ENCODE results near the gene TM9SF2.

Gene TM9SF2

GRCh38 chr13:99577934-99578917, 77.0 kb downstream of the TM9SF2 start:
- no peak for DNase-seq (ENCODE audit: low read depth, low spot score)

GRCh38 chr13:99580500-99581268, 79.4 kb downstream of the TM9SF2 start:
- DNase-seq (ENCODE audit: low read depth, low spot score): no peak

DNA sequence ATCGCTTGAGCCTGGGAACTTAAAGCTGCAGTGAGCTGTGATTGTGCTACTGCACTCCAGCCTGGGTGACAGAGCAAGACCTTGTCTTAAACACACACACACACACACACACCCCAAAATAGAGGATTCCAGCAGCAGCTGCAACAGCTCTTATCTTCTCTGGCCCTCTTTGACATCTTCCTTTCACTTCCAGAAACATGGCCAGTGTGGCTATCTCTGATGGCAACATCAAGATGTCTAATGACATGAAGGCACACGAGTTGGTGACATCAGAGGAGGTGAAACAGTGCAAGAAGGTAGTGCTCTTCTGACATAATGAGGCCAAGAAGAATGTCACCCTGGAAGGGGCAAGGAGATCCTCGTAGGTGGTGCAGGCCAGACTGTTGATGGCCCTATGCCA, 81.2 kb downstream of the TM9SF2 start:
- no peak for DNase-seq (ENCODE audit: low read depth, low spot score)

DNA sequence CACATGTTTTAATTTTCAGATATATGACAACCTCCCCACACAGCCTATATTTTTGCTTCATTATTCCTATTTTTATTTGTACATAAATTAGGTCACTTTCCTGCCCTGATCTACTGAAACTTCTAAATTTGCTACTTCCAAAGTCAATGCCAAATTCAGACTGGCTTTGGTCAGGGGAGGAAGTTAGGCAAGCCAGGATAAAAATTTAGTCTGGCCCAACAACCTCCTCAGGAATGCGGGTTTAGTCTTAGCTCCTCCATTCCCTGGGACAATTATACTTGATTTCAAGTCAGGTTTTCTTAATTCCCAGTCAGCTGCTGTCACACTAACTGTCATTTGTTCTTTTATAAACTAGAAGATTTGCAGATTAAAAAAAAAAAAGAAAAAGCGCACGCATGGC, 84.3 kb downstream of the TM9SF2 start:
- DNase-seq (ENCODE audit: low read depth, low spot score): no peak

GRCh38 chr13:99587021-99587420, 85.7 kb downstream of the TM9SF2 start:
- DNase-seq (ENCODE audit: low read depth, low spot score): no peak

- DNase-seq (ENCODE audit: low read depth, low spot score): no peak
These were observed 86.8 kb downstream of the TM9SF2 start for GRCh38 chr13:99587893-99588606.

- DNase-seq (ENCODE audit: low read depth, low spot score): no peak
These were observed 88.3 kb downstream of the TM9SF2 start for GRCh38 chr13:99589575-99589974.

- no peak for DNase-seq (ENCODE audit: low read depth, low spot score)
These were observed 89.3 kb downstream of the TM9SF2 start for GRCh38 chr13:99590519-99591011.

DNA sequence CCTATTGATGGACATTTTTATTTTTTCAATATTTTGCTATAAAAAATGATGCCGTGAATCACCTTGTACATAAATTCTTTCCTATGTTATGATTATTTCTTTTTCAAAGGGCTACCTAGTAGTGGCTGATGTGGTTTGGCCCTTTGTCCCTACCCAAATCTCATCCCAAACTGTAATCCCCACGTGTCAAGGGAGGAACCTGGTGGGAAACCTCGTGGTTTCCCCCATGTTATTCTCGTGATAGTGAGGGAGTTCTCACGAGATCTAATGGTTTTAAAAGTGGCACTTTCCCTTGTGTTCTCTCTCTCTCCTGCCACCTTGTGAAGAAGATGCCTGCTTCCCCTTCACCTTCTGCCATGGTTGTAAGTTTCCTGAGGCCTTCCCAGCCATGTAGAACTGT, 94.9 kb downstream of the TM9SF2 start:
- no peak for DNase-seq (ENCODE audit: low read depth, low spot score)

GRCh38 chr13:99600318-99600717, 99.0 kb downstream of the TM9SF2 start:
- no peak for DNase-seq (ENCODE audit: low read depth, low spot score)

GRCh38 chr13:99601535-99601934, 100.3 kb downstream of the TM9SF2 start:
- DNase-seq (ENCODE audit: low read depth, low spot score): no peak

DNA sequence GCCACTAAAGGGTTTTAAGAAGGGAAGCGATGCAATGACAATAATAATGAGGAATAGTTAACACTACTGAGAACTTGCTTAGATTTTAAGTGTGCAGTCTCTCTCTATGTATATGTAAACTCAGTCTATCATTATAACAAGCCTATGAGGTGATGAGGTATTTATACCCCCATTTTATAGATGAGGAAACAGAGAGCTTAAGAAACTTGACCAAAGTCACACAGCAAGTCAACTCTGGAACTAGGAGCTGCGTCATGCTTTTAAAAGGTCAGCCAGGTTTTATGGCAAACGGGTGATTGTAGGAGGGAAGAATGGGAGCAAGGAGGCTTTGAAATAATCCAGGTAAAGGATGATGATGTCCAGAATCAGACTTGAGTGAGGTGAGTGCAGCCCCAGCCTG, 103.4 kb downstream of the TM9SF2 start:
- no peak for DNase-seq (ENCODE audit: low read depth, low spot score)

GRCh38 chr13:99605420-99606323, 104.4 kb downstream of the TM9SF2 start:
- no peak for DNase-seq (ENCODE audit: low read depth, low spot score)

DNA sequence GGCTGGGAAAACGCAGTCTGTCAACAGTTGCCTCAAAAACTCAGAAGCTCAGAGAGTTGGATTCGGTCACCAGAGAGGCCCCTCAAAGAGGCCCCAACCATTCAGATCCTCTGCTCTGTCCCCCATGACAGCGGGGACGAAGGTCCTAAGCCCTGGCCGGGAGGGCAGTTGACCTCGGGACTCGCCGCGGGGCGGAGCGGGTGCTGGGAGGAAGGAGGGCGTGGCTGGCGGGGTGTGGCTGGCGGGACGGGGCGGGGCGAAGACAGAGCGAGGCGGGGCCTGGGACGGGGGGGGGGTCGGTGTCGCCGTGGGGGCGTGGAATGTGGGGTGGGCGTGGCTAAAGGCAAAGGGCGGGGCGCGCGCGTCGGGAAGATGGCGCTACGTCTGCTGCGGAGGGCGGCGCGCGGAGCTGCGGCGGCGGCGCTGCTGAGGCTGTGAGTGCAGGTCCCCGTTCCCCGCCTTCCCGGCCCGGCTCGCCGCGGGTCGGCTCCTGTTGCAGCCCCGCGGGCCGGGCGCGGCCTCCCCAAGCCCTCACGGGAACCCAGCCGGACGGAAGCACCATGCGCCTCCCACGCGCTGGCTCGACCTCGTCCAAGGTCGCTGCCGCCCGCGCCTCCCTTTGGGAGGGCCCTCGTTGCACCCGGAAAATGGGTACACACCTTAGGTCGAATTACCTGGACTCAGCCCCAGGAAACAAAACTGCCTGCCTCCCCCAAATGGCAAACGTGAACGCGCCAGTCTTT, 105.2 kb downstream of the TM9SF2 start, which contains the start of gene CLYBL:
CLYBL (plus strand) TSS at position 367 of the 743 bp plus-strand sequence.
- peak; percentile 70 for DNase-seq (ENCODE audit: low read depth, low spot score)

GRCh38 chr13:99608345-99608744, 107.1 kb downstream of the TM9SF2 start:
- DNase-seq (ENCODE audit: low read depth, low spot score): no peak

- no peak for DNase-seq (ENCODE audit: low read depth, low spot score)
These were observed 109.5 kb downstream of the TM9SF2 start for GRCh38 chr13:99610702-99611289.

Data from activated naive CD8-positive, alpha-beta T cell treated with anti-CD3 and anti-CD28 coated beads, Interleukin-2, amount 50 U/mL, for 16 hours (primary cell).